HG03108 (cell line): ENCODE results near the gene NHS.

Experiments used
- ATAC-seq: cut with Tn5 transposase; IDR thresholded peaks from one replicate; pipeline ENCODE4 v1.9.1; 2021; ENCODE audit warnings: moderate library complexity; ENCODE audit not compliant: unreplicated experiment

NHS gene

GRCh38 chrX:17613979-17614588 is 239.1 kb downstream of the NHS start:
- no peak for ATAC-seq

- no peak for ATAC-seq
Observed at GRCh38 chrX:17616936-17617335, 241.9 kb downstream of the NHS start.

GRCh38 chrX:17617806-17618205 is 242.8 kb downstream of the NHS start:
- no peak for ATAC-seq

GRCh38 chrX:17621566-17622270 is 246.7 kb downstream of the NHS start:
- ATAC-seq: no peak

GRCh38 chrX:17622331-17622730 is 247.3 kb downstream of the NHS start:
- ATAC-seq: no peak

GRCh38 chrX:17623750-17624149 is 248.8 kb downstream of the NHS start:
- ATAC-seq: no peak

- no peak for ATAC-seq
Observed at GRCh38 chrX:17627026-17627425, 252.0 kb downstream of the NHS start.

GRCh38 chrX:17628976-17629375 is 254.0 kb downstream of the NHS start:
- no peak for ATAC-seq

GRCh38 chrX:17629519-17629918 is 254.5 kb downstream of the NHS start:
- ATAC-seq: no peak

GRCh38 chrX:17631647-17632046 is 256.6 kb downstream of the NHS start:
- no peak for ATAC-seq

- ATAC-seq: no peak
Observed at GRCh38 chrX:17632942-17633341, 257.9 kb downstream of the NHS start.

- ATAC-seq: no peak
Observed at GRCh38 chrX:17633546-17633945, 258.5 kb downstream of the NHS start.

GRCh38 chrX:17634542-17635207 is 259.7 kb downstream of the NHS start:
- no peak for ATAC-seq

GRCh38 chrX:17635231-17635630 is 260.2 kb downstream of the NHS start:
- ATAC-seq: no peak

- no peak for ATAC-seq
Observed at GRCh38 chrX:17637235-17637634, 262.2 kb downstream of the NHS start.

- no peak for ATAC-seq
Observed at GRCh38 chrX:17638731-17639130, 263.7 kb downstream of the NHS start.

- no peak for ATAC-seq
Observed at GRCh38 chrX:17642891-17643290, 267.9 kb downstream of the NHS start.

GRCh38 chrX:17643528-17643927 is 268.5 kb downstream of the NHS start:
- ATAC-seq: no peak

GRCh38 chrX:17644001-17644400 is 269.0 kb downstream of the NHS start:
- no peak for ATAC-seq

GRCh38 chrX:17654116-17654515 is 279.1 kb downstream of the NHS start:
- ATAC-seq: no peak

GRCh38 chrX:17655211-17656034 is 280.4 kb downstream of the NHS start:
- no peak for ATAC-seq
